Right lobe of liver (tissue), 6 donors: ENCODE results near the gene RANBP3. TPM values are rescaled to one million over a fixed set of nuclear protein-coding genes. Genes with fewer than 3 reads are reported as not detected.

ENCODE experiments used
- ATAC-seq, 4 donors: fragments of 200-7000 bp; cut with Tn5 transposase; one replicate each; pipeline ENCODE4 v1.9.1; 2020; ENCODE audit warnings: mild to moderate bottlenecking in 4 of 4, moderate library complexity in 4 of 4
- DNase-seq, 3 donors: peaks; one replicate each; pipeline ENCODE4 v3.0.0-alpha.2; 2020
- H3K27ac ChIP-seq, 3 donors: fragments of 200-600 bp; one replicate each; pipeline ENCODE4 v1.8.0; 2022
- H3K27me3 ChIP-seq, 2 donors: fragments of 200-600 bp; one replicate each; pipeline ENCODE4 v1.8.0; 2022
- H3K36me3 ChIP-seq, 4 donors: fragments of 200-600 bp; sonication (generic) in 1 of 4; one replicate each; pipeline versions ENCODE4 v1.5.1 to v1.8.0; 2017 to 2022; ENCODE audit warnings: control low read depth in 1 of 4
- H3K4me1 ChIP-seq, 4 donors: fragments of 200-600 bp; sonication (generic) in 1 of 4; one replicate each; pipeline versions ENCODE4 v1.5.1 to v1.8.0; 2017 to 2022; ENCODE audit warnings: control low read depth in 1 of 4
- H3K4me3 ChIP-seq, 3 donors: fragments of 200-600 bp; one replicate each; pipeline ENCODE4 v1.8.0; 2022
- H3K9me3 ChIP-seq, 4 donors: fragments of 200-600 bp; sonication (generic) in 1 of 4; one replicate each; pipeline versions ENCODE4 v1.5.1 to v1.8.0; 2017 to 2022; ENCODE audit warnings: control low read depth in 1 of 4
- POLR2A ChIP-seq: fragments of 450-650 bp; IDR thresholded peaks from one replicate; pipeline ENCODE4 v1.6.1; 2017; ENCODE audit warnings: antibody characterized with exemption, mild to moderate bottlenecking
- WGBS: methylation state at CpG from one replicate; pipeline ENCODE4 v1.1.6; 2018; ENCODE audit warnings: low coverage, low lambda C conversion rate; ENCODE audit not compliant: insufficient coverage; ENCODE audit errors: missing lambda C conversion rate; 5-methylcytosine and 5-hydroxymethylcytosine counted together
- intact Hi-C, 2 donors: fragments of 100-400 bp; cut with DNase I; formaldehyde crosslinking; loops; one replicate each; pipeline versions ENCODE4 v1.11.2 to v1.14.1; 2022
- total RNA-seq, 6 experiments: library from RNA; depleted of rRNA in 2 of 6; stranded (reverse); fragments of >200 nt in 2 of 6; fragmentation: NEBNext Ultra II Directional in 3 of 6; extraction: Animal tissue kit (Norgen Biotek cat#: 25700) in 3 of 6; gene quantifications; one replicate each; pipeline versions ENCODE4 v1.1.0 to v1.2.4, GENCODE V29; 2016 to 2023
- TF ChIP-seq, protein P1 (sequence below), 4 donors: fragments of 200-600 bp in 3 of 4; fragments of 450-650 bp in 1 of 4; IDR thresholded peaks; one replicate each; pipeline versions ENCODE4 v1.5.1 to v1.8.0; 2016 to 2022; ENCODE audit warnings: antibody characterized with exemption in 4 of 4, mild to moderate bottlenecking in 2 of 4
- donor health status: DM: no; HTN: yes; CAD: no.
- donor health status: DM: no; HTN: no; CAD: no.
- donor health status: DM: no; HTN: no; CAD: no.
- donor health status: DM: no; HTN: yes; CAD: no.
- donor health status: DM: no; HTN: yes; CAD: no.

RANBP3 gene
- total RNA-seq, 6 experiments from 2014 or later, result 21.7 to 49.5 (median 24.5) TPM

DNA sequence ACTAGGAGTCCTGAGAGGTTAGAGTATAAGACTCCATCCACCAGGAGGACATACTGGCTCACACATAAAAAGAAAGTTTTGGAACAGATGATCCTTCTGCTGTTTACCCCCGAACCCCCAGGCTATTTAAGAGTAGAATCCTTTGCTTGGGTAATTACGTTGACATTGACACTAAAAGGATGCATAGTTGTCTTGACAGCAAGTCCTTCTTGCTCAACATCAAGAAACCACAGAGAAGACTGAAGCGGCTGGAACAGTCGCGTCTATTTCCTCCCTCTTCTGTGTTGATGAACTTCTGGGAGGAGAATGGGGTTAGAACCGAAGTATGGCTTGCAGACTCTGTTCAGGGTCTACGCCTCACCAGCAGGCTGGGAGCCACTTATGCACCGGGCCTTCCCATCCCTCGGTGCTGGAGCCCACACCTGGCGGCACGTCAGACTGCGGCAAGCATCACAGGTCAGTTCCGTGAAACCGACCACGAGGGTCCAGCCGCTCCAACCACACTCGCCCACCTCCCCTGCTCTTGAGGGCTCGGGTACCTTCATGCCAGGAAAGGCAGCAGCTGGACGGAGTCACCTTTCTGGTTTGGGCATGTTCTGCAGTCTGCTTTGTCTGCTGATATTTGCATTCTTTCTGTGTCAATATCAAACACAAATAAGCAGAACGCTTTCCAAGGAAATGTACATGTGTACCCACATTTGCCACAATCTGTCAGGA is 42.4 kb upstream of the RANBP3 start:
- H3K27me3 ChIP-seq, result no peaks in the 10 kb centered on the region
- intact Hi-C loops, result loop anchor here (5.0 kb wide), 1 partner anchor 33 kb away; no protein-coding TSS in a partner anchor
- DNase-seq (no peak), ATAC-seq (peak in 3 of 4 donors; percentile 17 to 32 (median 24))
- H3K4me3 ChIP-seq, result no peak overlapping the region
- H3K4me1 ChIP-seq, result peaks cover 0 to 27% (median 8%) of the 10 kb centered on the region in 4 donors
- no peaks in the 10 kb centered on the region for H3K9me3 ChIP-seq
- H3K36me3 ChIP-seq, result no peaks in the 10 kb centered on the region
- 51% methylated on average over 6 of the region's 20 CpGs for WGBS
- H3K27ac ChIP-seq, result no peak overlapping the region
- TF ChIP-seq POLR2A, result no peak
- TF ChIP-seq, protein P1, sequence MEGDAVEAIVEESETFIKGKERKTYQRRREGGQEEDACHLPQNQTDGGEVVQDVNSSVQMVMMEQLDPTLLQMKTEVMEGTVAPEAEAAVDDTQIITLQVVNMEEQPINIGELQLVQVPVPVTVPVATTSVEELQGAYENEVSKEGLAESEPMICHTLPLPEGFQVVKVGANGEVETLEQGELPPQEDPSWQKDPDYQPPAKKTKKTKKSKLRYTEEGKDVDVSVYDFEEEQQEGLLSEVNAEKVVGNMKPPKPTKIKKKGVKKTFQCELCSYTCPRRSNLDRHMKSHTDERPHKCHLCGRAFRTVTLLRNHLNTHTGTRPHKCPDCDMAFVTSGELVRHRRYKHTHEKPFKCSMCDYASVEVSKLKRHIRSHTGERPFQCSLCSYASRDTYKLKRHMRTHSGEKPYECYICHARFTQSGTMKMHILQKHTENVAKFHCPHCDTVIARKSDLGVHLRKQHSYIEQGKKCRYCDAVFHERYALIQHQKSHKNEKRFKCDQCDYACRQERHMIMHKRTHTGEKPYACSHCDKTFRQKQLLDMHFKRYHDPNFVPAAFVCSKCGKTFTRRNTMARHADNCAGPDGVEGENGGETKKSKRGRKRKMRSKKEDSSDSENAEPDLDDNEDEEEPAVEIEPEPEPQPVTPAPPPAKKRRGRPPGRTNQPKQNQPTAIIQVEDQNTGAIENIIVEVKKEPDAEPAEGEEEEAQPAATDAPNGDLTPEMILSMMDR (IDR thresholded peaks at IDR 0.05), result no peak

DNA sequence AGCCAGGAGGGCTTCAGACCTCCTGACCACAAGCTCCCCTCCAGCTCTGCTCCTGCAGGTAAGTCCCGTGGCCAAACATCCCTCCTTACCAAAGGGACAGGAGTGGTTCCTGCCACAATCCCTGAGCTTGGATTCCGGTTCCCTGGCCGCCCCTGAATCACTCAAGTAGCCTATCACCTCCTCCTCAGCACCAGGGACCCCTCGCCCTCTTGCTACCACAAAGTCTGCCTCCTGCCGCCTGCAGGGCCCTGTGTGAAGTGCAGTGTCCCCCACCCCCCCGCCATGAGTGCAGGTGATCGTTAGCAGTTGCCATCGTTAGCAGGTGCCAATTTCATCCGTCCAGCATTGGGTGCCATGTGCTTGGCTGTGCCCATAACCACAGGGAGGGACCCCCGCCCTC is 40.8 kb upstream of the RANBP3 start:
- Histone ChIP-seq H3K27me3 (no peaks in the 10 kb centered on the region), H3K4me3 (no peak overlapping the region), H3K4me1 (peaks cover 0 to 27% (median 8%) of the 10 kb centered on the region in 4 donors), H3K27ac (no peak overlapping the region), H3K36me3 (no peaks in the 10 kb centered on the region), H3K9me3 (no peaks in the 10 kb centered on the region)
- TF ChIP-seq, protein P1 (IDR thresholded peaks at IDR 0.05), result no peak
- no peak for TF ChIP-seq POLR2A
- intact Hi-C loops, result no loop called here
- 100% methylated on average over 2 of the region's 10 CpGs for WGBS
- no peak for DNase-seq
- no peak for ATAC-seq

DNA sequence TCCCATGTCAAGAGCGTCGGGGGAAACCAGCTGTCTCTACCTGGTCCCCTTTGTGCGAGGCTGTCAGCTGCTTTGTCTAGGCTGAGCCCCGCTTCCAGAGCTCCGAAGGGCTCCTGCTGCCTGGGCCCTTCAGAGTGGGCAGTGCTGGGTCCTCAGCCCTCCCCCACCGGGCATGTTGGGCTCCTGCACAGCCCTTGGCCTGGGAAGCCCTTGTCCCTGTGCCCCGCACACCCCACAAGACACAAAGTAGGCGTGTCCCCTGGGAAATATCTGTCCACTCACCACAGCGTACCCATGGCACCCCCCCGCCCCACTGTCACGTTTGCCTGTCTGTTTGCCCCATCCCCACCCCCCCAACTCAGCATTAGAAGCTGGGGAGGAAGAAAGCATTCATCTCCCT is 39.6 kb upstream of the RANBP3 start:
- no peaks in the 10 kb centered on the region for H3K27me3 ChIP-seq
- DNase-seq, result no peak
- H3K4me3 ChIP-seq, result no peak overlapping the region
- H3K4me1 ChIP-seq, result peaks cover 0 to 25% (median 8%) of the 10 kb centered on the region in 4 donors
- H3K27ac ChIP-seq, result no peak overlapping the region
- WGBS, result 90% methylated on average over 6 of the region's 11 CpGs
- no peak for TF ChIP-seq POLR2A
- TF ChIP-seq, protein P1 (IDR thresholded peaks at IDR 0.05), result no peak
- ATAC-seq, result no peak
- intact Hi-C loops, result no loop called here
- H3K9me3 ChIP-seq, result no peaks in the 10 kb centered on the region
- no peaks in the 10 kb centered on the region for H3K36me3 ChIP-seq

DNA sequence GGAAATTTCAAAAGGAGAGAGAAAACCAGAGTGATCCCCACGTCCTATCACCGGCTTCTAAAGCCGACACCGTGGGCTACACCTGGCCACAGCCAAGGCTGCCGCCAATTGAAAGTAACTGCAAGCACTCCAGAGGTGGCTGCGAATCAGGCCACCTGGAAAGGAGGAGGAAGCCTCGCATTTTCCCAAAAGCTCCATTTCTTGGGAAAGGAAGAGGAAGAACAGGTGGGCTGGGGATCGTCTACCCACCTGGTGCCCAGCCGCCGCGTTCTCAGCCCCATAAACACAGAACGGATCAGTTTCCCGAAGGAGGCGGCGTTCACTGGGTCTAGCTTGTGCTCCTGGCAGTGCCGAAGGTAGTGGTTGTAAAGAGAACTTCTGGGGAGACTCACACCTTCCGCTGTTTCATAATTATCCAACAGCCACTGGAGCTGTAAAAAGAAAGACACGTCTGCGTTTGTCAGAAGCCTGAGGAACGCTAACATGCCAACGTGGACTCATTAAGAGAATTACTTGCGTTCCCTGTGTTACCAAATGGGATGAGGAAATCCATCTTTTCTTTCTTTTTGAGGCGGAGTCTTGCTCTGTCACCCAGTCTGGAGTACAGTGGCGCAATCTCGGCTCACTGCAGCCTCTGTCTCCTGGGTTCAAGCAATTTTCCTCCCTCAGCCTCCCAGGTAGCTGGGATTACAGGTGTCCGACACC is 38.1 kb upstream of the RANBP3 start:
- no peak for ATAC-seq
- 95% methylated on average over 17 of the region's 26 CpGs for WGBS
- TF ChIP-seq POLR2A, result no peak
- TF ChIP-seq, protein P1 (IDR thresholded peaks at IDR 0.05), result no peak
- H3K27me3 ChIP-seq, result no peaks in the 10 kb centered on the region
- H3K9me3 ChIP-seq, result no peaks in the 10 kb centered on the region
- no peak overlapping the region for H3K27ac ChIP-seq
- intact Hi-C loops, result no loop called here
- peak in 1 of 3 donors; percentile 10 for DNase-seq
- H3K4me1 ChIP-seq, result peaks cover 0 to 10% (median 4%) of the 10 kb centered on the region in 4 donors
- H3K36me3 ChIP-seq, result no peaks in the 10 kb centered on the region
- H3K4me3 ChIP-seq, result no peak overlapping the region
